Measurements from ENCODE around the gene SF3B5. TPM values are rescaled to one million over a fixed set of nuclear protein-coding genes. Genes with fewer than 3 reads are reported as not detected.

The SF3B5 gene
- total RNA-seq, 1 donor from 2014 or later, result 200 TPM

Other genes with a start within 250 kb of the SF3B5 start
- not detected in 2 replicates for gene ZC2HC1B, start 231.1 kb downstream of the SF3B5 start, total RNA-seq
- gene PLAGL1, start 87.3 kb downstream of the SF3B5 start, total RNA-seq, result 17.4 and 22.1 TPM in 2 replicates
- 0.22 and 0.52 TPM in 2 replicates for gene STX11, start 54.9 kb upstream of the SF3B5 start, total RNA-seq
- gene UTRN, start 189.8 kb upstream of the SF3B5 start, total RNA-seq, result 28.1 and 34.4 TPM in 2 replicates

Measured in epithelial cell of proximal tubule (primary cell).